ENCODE results near the gene PAX5.

The PAX5 gene

DNA sequence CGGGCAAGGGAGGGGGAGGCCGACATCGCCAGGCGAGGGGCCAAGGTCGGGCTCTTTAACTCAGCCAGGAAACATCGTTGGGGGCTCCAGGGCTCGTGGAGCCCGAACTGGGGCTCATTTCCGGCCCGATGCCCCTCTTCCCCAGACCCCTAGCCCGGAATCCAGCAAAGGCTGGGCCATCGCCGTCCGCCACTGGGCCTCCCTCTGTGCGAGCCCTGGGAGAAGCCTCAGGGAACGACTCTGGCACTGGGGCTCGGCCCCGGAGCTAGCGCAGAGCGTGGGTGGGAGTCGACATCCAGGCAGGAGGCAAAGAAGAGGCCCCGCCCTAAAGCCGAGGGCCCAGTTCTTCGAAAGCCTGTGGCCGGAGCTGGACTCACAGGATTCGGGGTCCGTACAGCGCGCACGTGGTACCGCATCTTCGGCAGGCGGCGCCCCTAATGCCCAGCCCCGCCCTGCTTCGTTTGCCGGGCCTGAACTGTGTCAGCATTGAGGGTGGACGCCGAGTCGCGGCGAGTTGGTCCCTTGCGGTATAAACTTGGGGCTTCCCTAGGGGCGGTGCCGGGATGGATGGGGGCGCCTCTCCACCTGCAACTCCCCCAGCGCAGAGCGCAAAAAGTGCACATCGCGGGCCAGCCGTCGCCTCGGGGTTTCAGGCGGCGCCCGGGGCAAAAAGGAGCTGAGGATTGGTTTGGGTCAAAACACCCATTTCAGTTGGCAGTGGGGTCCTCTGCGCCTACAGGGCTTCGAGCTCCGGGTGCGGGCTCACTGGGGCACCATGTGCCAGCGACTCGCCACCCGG lies 3.6 kb upstream of the PAX5 start:
- DNase-seq (ENCODE audit: extremely low read depth in 1 of 2, low read depth in 1 of 2): no peak

DNA sequence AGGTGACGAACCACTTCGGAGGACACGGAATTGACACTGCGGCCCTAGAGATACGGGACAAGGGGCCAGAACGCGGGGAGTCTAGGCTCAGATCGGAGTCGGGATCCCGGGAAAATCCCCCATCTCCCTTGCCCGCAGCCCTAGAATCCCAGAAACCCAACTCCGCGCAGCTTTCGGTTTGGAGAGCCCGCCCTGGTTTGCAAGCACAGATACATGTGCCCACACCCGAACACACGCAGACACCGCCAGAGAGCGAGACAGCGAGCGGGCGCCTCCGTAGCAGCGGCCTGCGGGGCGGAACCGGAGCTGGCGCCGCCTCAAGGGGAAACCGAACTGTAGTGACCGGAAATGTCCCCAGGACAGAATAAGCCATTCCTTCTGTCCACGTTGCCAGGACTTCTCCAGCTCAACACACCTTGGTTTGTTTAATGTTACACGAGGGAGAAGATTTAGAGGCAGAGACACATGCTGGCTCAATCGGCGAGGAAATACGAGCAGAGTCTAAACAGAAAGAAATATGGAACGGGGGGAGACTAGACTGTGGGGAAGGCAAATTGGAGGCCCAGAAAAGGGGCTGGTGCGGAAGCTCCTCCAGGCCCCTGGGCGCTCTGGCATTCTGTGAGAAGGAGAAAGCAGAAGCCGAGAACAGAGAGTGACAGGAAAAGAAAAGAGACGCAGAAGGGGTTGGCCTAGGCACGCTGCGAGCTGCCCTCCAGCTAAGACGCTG lies 2.9 kb upstream of the PAX5 start:
- DNase-seq (ENCODE audit: extremely low read depth in 1 of 2, low read depth in 1 of 2): no peak

DNA sequence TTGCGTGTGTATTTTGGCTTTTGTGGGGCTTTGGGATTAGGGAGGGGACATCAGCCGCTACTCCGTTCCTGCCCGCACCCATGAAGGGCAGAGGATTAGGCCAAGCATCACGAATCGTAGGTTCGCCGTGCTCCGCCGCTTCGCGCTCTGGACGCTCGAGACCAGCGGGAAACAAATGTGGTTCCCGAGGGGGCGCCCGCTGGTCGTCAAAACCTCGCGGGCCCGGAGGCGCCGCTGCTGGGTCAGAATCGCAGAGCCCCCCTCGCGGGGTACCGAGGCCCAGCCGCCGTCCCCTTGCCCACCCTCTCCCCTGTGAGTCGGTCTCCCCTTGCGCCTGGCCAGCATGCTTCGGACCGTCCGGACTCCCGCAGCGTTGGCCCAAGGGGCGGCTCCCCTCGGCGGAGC lies 2.3 kb upstream of the PAX5 start:
- no peak for DNase-seq (ENCODE audit: extremely low read depth in 1 of 2, low read depth in 1 of 2)

DNA sequence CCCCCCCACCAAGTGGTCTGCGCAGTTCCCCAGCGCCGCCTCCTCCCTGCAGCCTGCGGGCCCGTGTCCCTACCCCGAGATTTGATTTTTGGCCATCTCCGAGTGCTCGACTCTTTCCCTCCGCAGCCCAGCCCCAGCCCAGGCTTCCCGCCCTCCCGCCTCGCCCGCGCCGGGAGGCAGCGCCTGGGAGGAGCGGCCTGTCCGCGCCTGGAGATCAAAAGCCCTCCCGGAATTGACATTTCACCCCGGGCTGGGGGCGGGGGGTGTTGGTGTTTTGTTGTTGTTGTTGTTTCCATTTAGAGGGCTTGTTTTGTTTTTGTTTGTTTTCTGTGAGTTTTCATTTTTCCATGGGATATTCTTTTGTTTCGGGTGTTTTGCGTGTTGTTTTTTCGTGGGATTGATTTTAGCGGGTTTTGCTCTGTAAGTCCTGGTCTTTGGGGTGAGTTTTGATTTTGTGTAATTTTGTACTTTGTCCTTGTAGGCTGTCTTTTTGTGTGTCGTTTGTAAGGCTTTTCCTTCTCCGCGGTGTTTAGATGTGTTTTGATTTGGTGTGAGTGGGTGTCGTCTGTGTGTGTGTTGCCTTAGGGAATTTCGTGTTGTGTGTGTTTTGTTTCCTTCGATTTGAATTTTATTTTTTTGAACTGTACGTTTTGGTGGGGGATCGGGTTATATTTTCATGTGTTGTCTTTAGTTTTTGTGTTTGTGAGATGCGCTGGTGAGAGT lies 1.7 kb upstream of the PAX5 start:
- DNase-seq (ENCODE audit: extremely low read depth in 1 of 2, low read depth in 1 of 2): no peak

DNA sequence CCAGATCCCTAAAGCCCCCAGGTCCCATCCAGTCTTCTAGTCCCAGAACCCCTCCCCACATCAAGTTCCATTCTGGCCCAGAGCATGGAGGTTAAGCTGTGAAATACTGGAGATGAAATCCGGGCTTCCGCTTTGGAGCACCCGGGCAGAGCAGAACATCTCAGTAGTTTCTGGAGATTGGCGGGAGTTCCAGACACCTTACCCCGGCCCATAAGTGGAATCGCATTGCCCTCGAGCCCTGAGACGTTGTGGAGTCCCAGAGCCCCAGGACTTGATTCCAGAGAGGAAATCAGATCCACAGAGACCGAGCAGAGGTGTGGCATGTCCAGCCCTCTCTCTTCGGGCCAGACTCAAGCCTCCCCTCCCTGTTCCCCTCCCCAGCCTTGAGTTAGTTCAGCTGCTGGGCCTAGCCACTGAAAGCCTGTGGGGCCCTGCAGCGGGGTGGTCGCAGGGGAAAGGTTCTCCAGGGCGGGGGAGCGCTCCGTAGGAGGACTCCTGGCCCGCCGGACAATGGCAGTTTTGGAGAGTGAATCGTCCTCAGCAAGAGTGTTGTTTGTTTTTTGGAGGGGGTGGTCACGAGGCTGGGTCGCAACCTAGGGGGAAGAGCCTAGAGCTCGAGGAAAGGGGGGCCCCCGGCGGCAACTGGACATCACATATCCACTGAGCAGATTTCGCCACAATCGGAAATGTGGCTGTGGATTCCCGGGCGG lies 1.0 kb upstream of the PAX5 start:
- no peak for DNase-seq (ENCODE audit: extremely low read depth in 1 of 2, low read depth in 1 of 2)

DNA sequence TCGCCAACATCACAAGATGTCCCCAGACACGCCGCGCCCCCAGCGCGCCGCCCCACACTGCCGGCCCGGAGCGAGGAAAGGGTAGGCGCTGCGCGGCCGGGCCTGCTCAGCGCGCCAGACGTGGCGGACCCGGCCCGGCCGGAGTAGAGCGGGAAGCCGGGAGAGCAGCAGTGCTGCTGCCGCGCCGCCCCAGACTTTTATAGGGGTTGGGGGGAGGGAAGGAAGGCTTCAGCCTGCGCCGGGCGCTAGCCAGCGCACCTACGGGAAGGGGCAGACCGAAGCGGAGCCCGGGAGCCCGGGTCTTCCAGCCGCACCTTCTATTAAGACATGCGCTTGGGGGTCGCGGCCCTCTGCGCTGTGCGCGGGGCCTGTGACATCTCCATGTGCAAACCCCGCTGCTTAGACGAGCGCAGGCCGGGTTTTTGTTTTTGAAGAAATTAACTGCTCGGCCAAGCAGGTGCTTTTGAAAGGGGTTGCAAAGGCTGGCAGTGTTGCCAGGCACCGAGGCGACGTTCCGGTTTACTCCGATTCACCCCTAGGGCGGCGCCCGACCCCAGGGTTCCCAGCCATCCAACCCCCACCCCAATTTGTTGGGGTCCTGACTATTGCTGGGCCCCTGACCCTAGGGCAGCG lies 353 bp upstream of the PAX5 start:
- DNase-seq (ENCODE audit: extremely low read depth in 1 of 2, low read depth in 1 of 2): no peak

DNA sequence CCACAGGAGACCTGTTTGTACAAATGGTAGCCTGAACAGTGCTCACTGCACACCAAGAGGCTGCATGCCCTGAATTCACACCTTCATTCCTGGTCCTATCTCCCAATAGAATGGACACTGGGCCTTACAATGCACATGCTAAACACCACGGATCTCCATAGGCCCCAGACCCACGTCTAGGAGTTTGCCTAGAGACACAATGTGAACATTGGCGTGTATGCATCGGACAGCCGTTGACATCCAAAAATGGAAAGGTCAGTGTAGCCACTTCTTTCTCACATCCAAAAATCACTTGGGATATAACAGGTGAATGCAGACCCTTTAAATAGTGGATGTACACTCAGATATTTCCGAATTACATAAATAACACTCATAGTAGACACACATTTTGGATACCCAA lies 927 bp downstream of the PAX5 start:
- no peak for DNase-seq (ENCODE audit: extremely low read depth in 1 of 2, low read depth in 1 of 2)

DNA sequence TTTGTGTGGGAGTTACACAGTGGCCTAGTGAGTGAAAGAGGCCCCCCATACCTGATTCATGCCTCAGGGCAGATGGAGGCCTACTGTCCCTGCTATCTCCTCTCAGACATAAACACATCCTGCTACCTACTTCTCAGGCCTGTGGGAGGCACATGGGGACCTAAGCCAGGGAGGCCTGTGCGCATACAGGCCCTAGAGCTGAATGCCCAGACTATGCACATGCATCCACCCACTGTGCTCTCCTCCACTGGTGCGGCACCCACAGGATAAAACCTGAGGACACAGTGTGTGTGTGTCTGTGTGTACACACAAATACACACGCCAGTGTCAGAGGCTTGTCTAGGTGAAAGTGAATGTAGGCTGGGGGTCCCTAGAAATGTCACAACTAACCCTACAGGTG lies 1.4 kb downstream of the PAX5 start:
- no peak for DNase-seq (ENCODE audit: extremely low read depth in 1 of 2, low read depth in 1 of 2)

DNA sequence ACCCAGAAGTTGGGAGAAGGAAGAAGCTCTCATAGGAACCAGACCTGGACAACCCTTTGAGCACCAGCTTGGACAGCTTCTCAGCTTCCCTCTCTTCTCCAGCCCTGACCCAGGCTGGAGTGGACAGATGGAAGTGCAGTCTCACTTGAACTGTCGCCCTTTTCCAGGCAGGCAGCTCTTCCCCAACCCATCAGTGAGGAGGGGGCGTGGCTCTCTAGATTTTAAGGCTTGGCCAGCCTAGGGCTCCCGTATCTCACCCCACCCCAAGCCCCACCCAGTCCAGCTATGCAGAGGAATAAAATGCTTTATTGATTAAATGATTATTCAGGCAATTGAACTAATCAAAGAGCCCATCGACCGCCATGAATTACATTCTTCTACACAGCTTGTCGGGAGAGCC lies 2.2 kb downstream of the PAX5 start:
- no peak for DNase-seq (ENCODE audit: extremely low read depth in 1 of 2, low read depth in 1 of 2)

DNA sequence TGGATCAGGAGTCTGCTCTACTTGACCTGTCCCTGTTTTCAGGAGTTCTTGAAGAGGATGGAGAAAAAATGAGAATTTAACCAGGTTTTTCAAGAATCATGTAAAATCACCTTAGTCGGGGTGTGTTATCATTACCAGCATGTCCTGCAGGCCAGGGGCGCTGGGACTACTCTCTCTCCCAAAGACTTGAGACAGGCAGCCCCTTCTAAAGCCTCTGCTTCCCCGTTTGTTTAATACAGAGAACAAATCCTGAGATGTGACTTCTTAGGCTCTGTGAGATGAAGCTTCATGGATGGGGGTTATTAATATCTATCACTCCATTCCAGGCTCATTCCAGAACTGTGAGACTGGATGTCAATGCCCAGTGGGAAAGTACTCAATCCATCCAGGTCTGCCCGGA lies 3.0 kb downstream of the PAX5 start:
- DNase-seq (ENCODE audit: extremely low read depth in 1 of 2, low read depth in 1 of 2): no peak

DNA sequence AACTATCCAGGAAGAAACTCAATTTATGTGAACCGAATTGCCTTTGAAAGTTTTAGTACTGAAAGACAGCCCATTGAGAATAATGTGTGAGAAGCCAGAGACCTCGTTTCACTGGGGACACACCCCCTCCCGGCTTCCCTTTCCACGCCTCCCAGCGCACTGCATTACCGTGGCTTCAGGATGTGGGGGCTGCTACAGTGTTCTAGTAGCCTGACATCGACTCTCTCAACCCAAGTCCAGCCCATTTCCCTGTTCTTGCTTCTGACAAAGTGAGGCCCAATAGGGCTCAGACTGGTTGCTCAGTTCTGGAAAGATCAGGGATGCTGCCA lies 3.5 kb downstream of the PAX5 start:
- no peak for DNase-seq (ENCODE audit: extremely low read depth in 1 of 2, low read depth in 1 of 2)

DNA sequence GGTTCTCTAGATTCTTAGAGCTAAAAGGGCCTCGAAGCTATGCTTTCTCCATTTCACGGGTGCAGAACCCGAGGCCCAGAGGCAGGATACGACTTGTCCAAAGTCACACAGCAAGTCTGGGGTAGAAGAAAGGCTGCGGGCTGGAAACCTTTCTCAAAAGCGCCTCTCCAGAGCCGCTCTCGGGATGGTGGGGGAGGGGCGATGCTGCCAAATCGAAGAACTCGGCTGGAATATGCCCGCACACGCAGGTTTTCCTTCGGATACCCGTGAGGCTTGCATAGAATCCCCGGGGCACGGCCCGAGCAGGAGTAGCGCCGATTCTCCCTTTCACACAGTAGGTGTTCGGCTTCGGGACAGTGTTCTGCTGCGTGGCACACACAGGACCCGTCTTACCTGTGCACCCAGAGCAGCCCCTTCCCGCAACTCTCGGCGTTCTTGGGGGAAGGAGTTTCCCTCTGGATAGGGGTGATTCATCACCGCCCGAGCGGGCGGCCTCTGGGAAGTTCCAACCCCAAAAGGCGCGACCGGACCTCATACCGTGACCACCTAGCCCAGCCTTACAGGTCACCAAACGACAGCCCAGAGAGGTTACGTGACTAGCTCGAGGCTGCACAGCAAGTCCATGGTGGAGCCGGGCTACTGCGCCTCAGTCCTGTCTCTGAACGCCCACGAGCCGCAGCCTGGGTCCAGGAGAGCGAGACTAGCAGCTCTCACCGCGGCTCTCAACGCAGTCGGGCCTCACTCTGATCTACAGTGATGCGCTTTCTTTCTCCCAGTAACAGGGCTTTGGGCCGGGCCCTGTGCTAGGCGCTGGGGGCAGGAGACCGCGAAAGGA lies 4.1 kb downstream of the PAX5 start:
- no peak for DNase-seq (ENCODE audit: extremely low read depth in 1 of 2, low read depth in 1 of 2)

DNA sequence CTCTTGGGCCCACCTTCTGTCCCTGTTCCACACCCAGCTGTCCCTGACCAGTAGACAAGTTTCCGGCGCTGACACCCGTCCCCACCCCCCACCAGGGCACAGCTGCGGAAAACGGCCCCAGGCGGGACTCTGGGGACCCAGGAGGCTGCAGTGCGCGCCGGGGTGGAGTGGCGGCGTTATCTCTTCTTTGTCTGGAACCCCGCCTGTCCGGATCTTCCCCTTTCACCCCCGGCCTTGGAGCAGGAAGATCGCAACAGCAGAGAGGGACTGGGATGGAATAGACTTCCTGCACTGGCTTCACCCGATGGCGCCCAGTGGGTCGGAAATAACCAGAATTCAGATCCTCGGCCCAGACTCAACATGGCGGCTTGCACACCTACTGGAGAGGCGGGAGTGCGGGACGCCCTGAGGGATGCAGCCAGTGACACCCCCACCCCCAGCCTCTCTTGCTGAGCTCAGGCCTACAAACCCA lies 4.7 kb downstream of the PAX5 start:
- DNase-seq (ENCODE audit: extremely low read depth in 1 of 2, low read depth in 1 of 2): no peak

DNA sequence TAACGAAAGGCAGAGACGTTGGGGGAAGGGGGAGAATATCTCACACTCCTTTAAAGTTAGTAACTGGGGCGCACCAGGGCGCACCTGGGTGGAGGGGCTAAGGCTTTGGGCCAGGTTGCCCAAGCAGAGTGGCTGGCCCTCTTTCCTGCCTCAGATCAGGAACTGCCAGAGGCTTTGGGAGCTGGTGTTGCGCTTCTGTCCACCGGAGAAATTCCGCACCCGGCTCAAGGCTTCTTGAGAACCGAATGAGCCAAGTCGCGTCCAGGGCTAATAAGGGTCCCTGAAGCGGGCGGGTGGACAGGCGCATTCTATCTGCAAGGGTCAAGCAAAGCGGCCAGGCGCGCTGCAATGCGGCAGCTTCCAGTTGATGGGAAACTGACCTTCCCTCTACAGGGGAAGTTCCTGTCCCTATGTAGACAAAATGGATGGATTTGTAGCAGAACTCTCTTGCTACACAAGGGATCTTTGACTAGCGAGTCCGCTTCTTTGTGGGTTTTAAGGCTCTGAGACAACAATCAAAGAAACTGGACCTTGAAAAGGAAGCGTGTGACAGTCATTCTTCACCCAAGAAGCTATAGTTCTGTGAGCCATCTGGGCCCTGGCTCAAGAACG lies 5.5 kb downstream of the PAX5 start:
- no peak for DNase-seq (ENCODE audit: extremely low read depth in 1 of 2, low read depth in 1 of 2)

DNA sequence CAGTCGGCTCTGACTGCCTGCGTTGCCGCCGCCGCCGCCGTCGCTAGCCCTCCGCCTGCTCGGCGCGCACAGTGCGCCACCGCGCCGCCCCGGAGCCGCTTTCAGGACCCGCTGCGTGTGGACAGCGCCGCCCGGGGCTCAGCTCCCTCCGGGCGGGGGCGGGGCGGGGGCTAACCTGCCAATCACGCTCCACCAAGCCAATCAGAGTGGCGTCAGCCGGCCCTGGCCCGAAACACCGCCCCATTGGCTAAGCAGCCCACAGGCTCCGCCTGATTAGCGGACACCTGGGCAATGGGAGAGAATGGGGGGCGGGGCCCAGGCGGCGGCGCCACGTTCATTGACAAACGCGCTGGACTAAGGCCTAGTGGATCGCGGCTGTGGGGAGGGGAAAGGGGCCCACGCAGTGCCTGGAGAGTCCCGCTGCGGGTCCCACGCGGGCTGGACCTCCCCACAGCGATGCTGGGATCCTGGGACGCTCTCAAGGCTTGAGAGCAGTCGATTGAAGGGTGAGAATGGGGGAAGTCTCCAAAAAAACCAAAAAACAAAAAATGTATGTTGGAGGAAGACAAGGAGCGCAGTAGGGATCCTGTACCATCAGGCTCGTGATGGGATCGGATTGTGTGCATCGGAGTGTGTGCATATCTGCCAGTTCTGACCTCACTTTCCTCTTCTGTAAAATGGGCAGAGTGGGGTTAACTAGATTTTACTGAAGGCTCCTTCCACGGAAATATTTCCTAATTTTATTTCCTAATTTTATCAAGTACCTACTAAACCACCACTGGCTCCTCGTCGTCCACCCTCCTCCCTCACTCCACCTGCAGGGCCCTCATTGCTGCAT lies 6.3 kb downstream of the PAX5 start:
- DNase-seq (ENCODE audit: extremely low read depth in 1 of 2, low read depth in 1 of 2): peak; percentile 50 to 74

DNA sequence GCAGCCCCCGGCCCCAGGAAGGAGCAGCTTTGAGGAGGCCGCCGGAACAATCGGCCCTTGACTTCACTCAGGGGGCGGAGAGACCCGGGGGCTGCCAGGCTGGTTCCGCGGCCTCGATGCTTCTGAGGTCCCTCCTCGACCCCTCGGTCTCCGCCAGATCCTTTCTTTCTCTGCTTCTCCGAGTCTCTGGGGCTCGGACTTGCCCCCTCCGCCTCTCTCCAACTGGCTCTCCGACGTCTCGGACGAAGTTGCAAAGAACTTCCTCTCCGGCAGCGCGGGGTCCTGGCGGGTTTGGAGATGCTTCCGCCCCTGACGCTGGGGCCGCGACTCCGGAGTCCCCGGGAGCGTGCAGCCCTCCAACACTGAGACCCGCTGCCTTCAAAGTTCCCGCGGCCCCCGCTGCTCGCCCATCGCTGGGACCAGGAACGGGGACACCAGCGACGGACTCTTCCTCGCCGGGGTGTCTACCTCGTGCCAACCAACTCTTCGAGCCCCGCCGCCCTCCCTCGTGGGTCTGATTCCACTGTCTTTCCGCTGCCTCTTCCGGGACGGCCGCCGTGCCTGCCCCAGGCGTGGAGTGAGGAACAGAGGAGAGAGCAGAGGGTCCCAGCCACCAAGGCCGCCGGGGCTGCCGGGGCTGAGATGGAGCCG lies 7.0 kb downstream of the PAX5 start:
- no peak for DNase-seq (ENCODE audit: extremely low read depth in 1 of 2, low read depth in 1 of 2)

DNA sequence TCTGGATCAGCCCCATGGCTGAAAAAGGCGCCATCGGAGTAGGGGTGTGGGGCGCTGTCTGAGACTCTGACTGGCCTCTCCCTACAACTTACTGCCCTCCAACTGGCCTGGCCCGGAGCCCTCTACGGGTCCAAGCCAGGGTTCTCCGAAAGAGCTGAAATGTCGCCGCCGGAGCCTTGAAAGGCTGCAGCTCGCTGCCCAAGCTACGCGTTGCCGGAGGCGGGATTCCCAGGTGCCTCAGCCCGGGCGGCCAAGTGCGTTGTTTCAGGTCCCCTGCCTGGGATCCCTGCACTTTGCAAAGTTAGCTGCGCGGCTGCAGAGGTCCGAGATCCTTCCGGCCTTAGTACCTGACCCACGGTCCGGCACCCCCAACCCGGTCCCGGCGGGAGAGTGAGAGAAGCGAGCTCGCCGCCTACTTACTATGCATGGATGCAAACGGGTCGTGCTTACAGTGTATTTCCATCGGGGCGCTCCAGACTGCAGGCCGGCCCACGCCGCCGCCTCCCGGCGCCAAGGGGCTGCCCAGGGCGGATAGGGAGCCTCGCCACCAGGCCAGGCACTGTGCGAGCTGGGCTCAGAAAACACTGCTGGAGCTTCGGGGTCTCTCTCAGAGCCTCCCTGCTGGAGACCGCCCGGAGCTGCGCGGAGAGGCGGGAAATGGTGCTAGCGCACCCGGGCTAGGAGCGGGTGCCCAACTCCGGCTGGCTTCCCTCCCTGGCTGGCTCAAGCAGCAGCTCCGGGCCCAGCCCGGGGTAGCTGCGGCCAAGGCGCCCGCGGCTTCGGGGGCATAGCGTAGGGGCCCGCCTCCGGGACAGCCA lies 7.7 kb downstream of the PAX5 start:
- no peak for DNase-seq (ENCODE audit: extremely low read depth in 1 of 2, low read depth in 1 of 2)

DNA sequence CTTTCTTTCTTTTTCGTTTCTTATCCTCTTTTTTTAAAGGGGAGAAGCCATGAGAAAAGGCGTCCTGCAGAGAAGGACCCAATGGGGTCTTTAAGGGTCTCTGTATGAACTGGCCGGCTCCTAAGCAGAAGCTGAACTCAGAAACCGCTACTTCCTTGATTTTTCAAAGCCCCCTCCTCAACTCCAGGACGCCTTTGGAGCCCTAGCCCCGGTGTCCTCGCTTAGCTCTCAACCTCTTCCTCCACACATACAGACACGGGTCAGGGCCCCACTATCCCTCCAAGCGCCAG lies 8.3 kb downstream of the PAX5 start:
- no peak for DNase-seq (ENCODE audit: extremely low read depth in 1 of 2, low read depth in 1 of 2)

Data from activated CD8-positive, alpha-beta memory T cell treated with anti-CD3 and anti-CD28 coated beads for 1 hour (primary cell).